Measurements from ENCODE around the gene NSD2. TPM values are rescaled to one million over a fixed set of nuclear protein-coding genes. Genes with fewer than 3 reads are reported as not detected.

Gene NSD2
- total and polyA plus RNA-seq, 9 of the 15 experiments (the other 6 are each of a cell fraction or from before 2014, with no cell fraction given): 6.4 to 126 (median 58.8) TPM

GRCh38 chr4:1899149-1900086 lies 28.2 kb downstream of the NSD2 start (continued):
- TF ChIP-seq, protein P1, sequence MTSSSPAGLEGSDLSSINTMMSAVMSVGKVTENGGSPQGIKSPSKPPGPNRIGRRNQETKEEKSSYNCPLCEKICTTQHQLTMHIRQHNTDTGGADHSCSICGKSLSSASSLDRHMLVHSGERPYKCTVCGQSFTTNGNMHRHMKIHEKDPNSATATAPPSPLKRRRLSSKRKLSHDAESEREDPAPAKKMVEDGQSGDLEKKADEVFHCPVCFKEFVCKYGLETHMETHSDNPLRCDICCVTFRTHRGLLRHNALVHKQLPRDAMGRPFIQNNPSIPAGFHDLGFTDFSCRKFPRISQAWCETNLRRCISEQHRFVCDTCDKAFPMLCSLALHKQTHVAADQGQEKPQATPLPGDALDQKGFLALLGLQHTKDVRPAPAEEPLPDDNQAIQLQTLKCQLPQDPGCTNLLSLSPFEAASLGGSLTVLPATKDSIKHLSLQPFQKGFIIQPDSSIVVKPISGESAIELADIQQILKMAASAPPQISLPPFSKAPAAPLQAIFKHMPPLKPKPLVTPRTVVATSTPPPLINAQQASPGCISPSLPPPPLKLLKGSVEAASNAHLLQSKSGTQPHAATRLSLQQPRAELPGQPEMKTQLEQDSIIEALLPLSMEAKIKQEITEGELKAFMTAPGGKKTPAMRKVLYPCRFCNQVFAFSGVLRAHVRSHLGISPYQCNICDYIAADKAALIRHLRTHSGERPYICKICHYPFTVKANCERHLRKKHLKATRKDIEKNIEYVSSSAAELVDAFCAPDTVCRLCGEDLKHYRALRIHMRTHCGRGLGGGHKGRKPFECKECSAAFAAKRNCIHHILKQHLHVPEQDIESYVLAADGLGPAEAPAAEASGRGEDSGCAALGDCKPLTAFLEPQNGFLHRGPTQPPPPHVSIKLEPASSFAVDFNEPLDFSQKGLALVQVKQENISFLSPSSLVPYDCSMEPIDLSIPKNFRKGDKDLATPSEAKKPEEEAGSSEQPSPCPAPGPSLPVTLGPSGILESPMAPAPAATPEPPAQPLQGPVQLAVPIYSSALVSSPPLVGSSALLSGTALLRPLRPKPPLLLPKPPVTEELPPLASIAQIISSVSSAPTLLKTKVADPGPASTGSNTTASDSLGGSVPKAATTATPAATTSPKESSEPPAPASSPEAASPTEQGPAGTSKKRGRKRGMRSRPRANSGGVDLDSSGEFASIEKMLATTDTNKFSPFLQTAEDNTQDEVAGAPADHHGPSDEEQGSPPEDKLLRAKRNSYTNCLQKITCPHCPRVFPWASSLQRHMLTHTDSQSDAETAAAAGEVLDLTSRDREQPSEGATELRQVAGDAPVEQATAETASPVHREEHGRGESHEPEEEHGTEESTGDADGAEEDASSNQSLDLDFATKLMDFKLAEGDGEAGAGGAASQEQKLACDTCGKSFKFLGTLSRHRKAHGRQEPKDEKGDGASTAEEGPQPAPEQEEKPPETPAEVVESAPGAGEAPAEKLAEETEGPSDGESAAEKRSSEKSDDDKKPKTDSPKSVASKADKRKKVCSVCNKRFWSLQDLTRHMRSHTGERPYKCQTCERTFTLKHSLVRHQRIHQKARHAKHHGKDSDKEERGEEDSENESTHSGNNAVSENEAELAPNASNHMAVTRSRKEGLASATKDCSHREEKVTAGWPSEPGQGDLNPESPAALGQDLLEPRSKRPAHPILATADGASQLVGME (CRISPR knock-in tag; IDR thresholded peaks at IDR 0.05): peak; percentile 91; the same call in 1 of the 2 replicates
- TF ChIP-seq MAFG (tag; conservative IDR thresholded peaks at IDR 0.05): no peak
- TF ChIP-seq ZKSCAN8 (CRISPR knock-in tag; IDR thresholded peaks at IDR 0.05): no peak
- TF ChIP-seq NFATC3 (IDR thresholded peaks at IDR 0.05): no peak
- TF ChIP-seq SETDB1 (IDR thresholded peaks at IDR 0.05; ENCODE audit: low read length): no peak
- no peak for TF ChIP-seq POLR2A (conservative IDR thresholded peaks at IDR 0.05)
- TF ChIP-seq ERF (CRISPR knock-in tag; IDR thresholded peaks at IDR 0.05): no peak
- TF ChIP-seq ARID2 (IDR thresholded peaks at IDR 0.05): peak; percentile 24; the same call in 1 of the 2 replicates
- peak; percentile 84 for TF ChIP-seq DEAF1 (CRISPR knock-in tag; IDR thresholded peaks at IDR 0.05)
- TF ChIP-seq SNAPC5 (CRISPR knock-in tag; IDR thresholded peaks at IDR 0.05): no peak
- TF ChIP-seq DLX4 (CRISPR knock-in tag; IDR thresholded peaks at IDR 0.05): no peak
- no peak for TF ChIP-seq ZFP36 (IDR thresholded peaks at IDR 0.05; ENCODE audit: low read depth, low read length, partially characterized antibody)
- TF ChIP-seq PHF20 (IDR thresholded peaks at IDR 0.05; ENCODE audit: partially characterized antibody): no peak
- TF ChIP-seq ETV1 (tag; conservative IDR thresholded peaks at IDR 0.05; ENCODE audit: low read depth): no peak
- TF ChIP-seq, protein P2, sequence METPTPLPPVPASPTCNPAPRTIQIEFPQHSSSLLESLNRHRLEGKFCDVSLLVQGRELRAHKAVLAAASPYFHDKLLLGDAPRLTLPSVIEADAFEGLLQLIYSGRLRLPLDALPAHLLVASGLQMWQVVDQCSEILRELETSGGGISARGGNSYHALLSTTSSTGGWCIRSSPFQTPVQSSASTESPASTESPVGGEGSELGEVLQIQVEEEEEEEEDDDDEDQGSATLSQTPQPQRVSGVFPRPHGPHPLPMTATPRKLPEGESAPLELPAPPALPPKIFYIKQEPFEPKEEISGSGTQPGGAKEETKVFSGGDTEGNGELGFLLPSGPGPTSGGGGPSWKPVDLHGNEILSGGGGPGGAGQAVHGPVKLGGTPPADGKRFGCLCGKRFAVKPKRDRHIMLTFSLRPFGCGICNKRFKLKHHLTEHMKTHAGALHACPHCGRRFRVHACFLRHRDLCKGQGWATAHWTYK (CRISPR knock-in tag; IDR thresholded peaks at IDR 0.05): no peak
- TF ChIP-seq HLTF (IDR thresholded peaks at IDR 0.05): no peak
- TF ChIP-seq L3MBTL2 (IDR thresholded peaks at IDR 0.05): peak; percentile 35; the same call in 1 of the 2 replicates
- TF ChIP-seq STAT5A (IDR thresholded peaks at IDR 0.05; ENCODE audit: borderline replicate concordance, low read length): no peak
- TF ChIP-seq SNIP1 (IDR thresholded peaks at IDR 0.05; ENCODE audit: low read depth): no peak
- no peak for TF ChIP-seq ZNF316 (IDR thresholded peaks at IDR 0.05)
- no peak for TF ChIP-seq LCOR (CRISPR knock-in tag; IDR thresholded peaks at IDR 0.05)

Data from K562 (cell line).